Stimulated activated CD4-positive, alpha-beta T cell treated with anti-CD3 and anti-CD28 coated beads, Interleukin-1b, Interleukin-23, amount 100 ng/mL, for 4 hours (primary cell): ENCODE data around the gene SNRNP70.

Experiments used
- DNase-seq, 2 donors: peaks; one replicate each; pipeline ENCODE4 v3.0.0-alpha.2; 2020; ENCODE audit warnings: low read depth in 2 of 2

Gene SNRNP70

GRCh38 chr19:49101160-49101559, 15.9 kb downstream of the SNRNP70 start:
- DNase-seq = no peak

DNA sequence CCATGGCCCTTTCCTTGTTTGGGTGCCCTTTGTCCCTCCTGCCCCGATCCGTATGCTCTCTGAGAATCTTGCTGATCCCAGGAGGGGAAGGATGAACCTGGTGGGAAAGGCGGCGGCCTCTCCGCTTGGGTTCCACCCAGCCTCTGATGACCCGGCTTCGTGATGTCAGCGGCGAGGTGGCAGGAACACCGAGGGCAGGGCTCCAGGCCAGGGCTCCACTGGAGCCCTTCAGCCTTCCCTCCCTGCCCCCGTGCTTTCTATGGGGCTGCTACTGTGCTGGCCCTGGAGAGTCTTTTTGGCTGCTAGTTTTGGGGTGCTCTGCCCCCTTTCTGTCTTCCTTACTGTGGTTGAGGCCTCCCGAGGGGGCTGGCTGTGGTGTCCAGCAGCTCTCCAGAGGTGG, 17.1 kb downstream of the SNRNP70 start:
- no peak for DNase-seq

DNA sequence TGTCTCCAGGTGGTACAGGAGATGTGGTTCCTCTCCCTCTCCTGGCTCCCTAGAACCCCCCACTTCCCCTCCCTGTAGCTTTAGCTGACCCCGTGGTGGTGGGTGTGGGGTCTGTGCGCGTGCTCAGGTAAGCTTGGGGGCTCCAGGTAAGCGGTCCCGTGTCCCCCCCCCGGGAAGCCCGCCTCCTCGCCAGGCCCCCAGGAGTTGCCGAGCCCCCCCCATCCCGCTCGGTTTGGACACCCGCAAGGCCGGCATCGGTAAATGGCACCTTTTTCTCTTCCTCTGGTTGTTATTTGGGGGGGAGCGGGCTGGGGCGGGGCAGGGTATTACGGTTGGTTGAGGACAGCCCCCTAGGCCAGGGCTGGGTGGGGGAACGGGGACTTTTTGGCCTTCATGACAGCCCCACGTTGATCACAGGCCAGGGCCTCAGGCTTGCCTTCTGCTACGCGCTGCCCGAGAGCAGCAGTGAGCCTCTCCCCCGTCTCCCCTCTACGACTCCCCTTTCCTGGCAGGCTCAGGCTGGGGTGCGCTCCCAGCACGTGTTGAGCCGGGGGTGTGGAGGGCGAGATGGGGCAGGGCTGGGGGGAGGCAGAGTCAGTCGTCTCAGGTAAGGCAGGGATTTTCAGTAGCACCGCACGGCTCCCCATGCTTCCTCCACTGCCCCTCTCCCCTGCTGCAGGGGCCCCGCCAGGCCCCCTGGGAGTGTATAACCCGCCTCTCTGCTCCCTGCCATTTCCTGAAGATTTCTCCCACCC, 18.3 kb downstream of the SNRNP70 start:
- DNase-seq = no peak

- DNase-seq = no peak
Observed at GRCh38 chr19:49104229-49104864, 19.1 kb downstream of the SNRNP70 start.

DNA sequence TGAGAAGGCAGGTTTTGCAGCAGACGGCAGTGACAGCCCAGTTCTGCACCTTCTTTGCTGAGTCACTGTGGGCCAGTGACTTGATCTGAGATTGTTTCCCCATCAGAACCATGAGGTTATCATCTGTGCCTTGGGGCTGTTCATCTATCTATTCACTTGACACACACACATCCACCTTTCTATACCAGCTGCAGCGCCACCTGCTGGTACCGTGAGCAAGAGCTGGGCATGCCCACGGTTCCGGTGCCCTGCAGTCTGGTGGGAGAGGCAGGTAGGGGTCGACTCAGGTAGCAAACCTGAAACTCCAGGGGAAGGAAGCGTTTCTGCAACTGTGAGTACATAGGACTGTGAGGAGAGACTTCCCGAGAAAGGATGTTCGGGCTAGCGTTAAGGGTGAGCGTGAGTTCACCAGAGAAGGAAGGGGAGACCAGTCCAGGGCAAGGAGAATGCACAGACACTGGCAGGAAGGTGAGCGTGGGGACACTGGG, 21.4 kb downstream of the SNRNP70 start:
- peak; percentile 54 to 60 for DNase-seq

GRCh38 chr19:49107625-49108459, 22.6 kb downstream of the SNRNP70 start:
- no peak for DNase-seq

DNA sequence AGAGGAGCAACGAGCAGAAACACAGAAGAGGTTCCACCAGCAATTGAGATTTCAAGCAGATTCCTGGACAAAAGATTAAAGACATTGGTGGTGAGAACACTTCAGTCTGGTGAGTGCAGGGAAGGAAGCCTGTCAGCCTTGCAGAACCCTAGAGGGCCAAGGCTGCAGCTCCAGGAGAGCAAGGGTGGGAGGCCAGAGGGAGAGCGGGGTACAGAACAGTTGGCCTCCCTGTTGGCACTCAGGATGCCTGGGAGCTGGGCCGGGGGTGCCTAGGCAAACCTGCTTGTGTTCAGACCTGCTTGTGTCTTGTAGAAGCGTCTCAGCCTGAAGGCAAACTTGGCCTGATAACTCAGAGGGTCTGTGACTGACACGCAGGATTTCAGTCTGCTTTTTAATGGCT, 23.8 kb downstream of the SNRNP70 start:
- no peak for DNase-seq

GRCh38 chr19:49109569-49110233, 24.4 kb downstream of the SNRNP70 start:
- DNase-seq = no peak

DNA sequence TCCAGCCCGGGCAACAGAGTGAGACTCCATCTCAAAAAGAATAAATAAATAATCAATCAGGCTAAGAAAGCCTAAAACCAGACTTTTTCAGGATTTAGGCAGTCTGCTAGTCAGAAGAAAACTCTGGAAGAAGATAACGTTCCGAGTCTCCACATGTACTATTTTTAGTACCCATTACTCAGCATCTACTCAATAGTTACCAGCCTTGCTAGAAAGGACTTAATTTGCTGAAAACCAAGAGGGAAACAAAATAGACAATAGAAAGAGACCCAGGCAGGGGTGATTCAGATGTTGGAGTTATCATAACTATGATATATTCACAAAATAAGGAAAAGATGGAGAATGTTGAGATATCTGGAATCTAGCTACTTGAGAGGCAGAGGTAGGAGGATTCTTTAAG, 25.3 kb downstream of the SNRNP70 start:
- no peak for DNase-seq

DNA sequence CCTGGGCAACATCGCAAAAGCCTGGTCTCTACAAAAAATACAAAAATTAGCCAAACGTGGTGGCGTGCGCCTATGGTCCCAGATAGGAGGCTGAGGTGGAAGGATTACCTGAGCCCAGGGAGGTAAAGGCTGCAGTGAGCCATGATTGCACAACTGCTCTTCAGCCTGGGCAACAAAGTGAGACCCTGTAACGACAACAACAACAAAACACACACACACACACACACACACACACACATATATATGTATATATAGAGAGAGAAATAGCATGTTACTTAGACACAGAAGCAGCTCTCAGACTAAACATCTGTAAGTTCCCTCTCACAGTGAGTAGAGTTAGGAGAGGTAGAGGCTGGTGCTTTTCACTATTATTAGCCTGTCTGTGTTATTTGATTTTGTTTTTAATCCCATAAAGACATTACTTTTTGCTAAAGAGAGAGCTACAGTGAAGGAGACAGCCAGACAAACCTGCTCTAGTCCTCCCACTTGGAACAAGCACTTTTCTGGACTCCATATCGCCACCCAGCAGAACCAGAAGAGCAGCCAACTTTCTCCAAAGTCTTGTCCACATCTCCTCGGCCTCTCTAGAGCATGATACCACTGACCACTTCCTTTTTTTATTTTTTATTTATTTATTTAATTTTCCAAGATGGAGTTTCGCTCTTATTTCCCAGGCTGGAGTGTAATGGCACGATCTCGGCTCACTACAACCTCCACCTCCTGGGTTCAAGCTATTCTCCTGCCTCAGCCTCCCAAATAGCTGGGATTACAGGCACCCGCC, 26.2 kb downstream of the SNRNP70 start:
- no peak for DNase-seq

GRCh38 chr19:49113762-49114629, 28.7 kb downstream of the SNRNP70 start, which contains the start of gene LIN7B:
TSS of gene LIN7B (plus strand) at chr19:49114370. CDS start at chr19:49114405, 35 bp downstream.
- peak; percentile 57 to 73 for DNase-seq

DNA sequence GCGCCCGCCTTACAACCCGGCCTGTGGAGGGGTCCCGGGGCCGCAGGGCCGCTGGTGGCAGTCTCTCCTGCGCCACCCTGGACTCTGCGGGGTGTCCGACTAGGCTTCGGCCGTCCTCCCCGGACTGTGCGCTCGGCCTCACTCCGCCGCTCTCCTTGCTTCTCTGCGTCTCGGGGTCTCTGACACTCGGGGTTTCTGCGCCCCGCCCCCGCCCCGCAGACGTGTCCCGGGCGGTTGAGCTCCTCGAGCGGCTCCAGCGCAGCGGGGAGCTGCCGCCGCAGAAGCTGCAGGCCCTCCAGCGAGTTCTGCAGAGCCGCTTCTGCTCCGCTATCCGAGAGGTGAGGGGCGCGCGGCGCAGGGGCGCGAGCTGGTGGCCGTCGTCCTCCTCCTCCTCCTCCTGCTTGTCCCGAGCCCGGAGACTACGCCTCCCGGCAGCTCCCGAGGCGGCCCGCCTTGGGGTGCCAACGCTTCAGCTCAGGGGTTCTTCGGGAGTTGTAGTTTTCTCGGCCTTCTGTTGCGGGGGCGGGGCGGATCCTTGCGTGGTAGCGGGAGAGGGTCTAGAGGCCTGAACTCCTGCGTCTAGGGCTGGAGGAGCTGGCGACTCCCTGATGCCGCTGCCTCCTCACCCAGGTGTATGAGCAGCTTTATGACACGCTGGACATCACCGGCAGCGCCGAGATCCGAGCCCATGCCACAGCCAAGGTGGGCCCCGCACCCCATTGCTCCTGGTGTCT, 29.5 kb downstream of the SNRNP70 start:
- DNase-seq = peak; percentile 34 to 44

DNA sequence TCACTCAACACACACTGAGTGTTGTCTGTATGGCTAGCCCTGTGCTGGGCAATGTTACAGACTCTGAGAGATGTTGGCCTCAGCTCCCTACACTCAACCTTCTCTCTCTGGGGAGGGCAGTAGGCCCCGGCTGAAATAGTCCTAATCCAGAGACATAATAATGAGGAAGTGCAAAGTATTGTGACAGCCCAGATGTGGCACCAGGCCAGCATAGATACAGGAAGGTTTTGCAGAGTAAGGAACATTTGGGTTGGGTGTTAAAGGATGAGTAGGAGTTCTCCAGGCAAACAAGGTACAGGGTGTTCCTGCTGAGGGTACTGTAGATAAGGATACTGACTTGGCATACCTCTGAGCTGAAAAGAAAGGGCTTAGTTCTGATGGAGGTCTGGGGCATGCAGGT, 31.3 kb downstream of the SNRNP70 start:
- no peak for DNase-seq

GRCh38 chr19:49117677-49118564, 32.7 kb downstream of the SNRNP70 start:
- DNase-seq = no peak

GRCh38 chr19:49118565-49119410, 33.5 kb downstream of the SNRNP70 start, which contains the start of gene C19orf73:
TSS of gene C19orf73 (minus strand) at chr19:49119143. CDS start at chr19:49119022, 121 bp downstream.
- peak; percentile 94 to 96 for DNase-seq

DNA sequence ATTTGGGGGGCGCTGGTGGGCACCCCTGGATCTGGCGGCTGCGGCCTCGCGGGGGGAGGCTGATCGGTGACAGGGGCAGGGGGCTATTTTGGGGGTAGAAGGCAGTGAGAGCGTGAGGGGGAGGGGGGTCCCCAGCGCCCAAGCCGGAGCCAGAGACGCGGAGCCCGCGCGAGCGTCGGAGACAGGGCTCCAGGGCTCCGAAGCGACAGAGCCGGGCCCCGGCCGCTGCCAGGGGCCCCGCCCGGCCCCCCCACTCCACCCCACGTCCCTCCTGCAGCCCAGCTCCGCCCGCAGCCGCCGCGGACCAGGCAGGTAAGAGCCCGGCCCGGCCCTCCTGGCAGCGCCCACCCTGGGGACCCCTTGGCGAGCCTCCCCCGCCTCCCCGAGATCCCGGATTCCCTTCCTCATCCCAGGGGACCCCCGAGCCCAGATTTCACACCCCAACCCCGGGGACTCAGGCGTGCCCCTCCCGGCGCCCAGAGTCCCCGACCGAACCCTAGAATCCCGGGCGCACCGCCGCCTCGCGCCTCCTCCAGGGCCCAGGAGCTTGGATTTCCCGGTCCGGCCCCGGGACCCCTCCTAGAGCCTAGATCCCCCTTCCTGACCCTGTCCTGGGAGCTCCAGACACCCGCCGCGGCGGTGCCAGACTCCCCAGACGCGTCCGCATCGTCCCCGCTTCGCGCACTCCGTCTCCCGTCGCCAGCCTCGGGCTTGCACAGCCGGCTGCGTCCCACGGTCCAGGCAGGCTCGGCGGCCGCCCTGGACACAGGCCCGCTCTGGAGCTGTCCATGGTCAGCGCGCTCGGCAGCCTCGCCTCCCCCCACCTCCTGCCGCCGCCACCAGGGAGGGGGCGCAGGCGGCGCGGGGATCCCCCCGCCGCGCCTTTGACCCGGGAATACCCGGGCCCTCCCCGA, 34.4 kb downstream of the SNRNP70 start, which contains the start of gene PPFIA3:
TSS of gene PPFIA3 (plus strand) at position 134 of the 914 bp plus-strand sequence. CDS start 8,330 bp downstream, outside the sequence.
- DNase-seq = no peak
